ENCODE results near the gene BCAS4. TPM values are rescaled to one million over a fixed set of nuclear protein-coding genes. Genes with fewer than 3 reads are reported as not detected.
"Not testable (repeated sequence)": the region's sequence is repeated elsewhere in the genome, so short reads cannot be mapped to it uniquely, and the experiment has no call there.

Gene BCAS4
- total and polyA plus RNA-seq, 2 experiments from 2014 or later, result 22.2 to 24.8 TPM

- TF ChIP-seq ZNF462 (CRISPR knock-in tag; IDR thresholded peaks at IDR 0.05), result no peak
These were observed 5.2 kb downstream of the BCAS4 start (continued) for GRCh38 chr20:50799890-50800550.

- H3K27me3 ChIP-seq (ENCODE audit: insufficient read depth); H3K27ac Mint-ChIP-seq; H3K79me2 ChIP-seq (replicated peaks; ENCODE audit: insufficient read depth); DNase-seq (ENCODE audit: low spot score); H3K4me2 ChIP-seq; H3K36me3 ChIP-seq (ENCODE audit: insufficient read depth); H3K9me2 ChIP-seq (ENCODE audit: insufficient read depth); ATAC-seq; H3K27me3 Mint-ChIP-seq (ENCODE audit: insufficient read depth, low read depth, poor library complexity); H3K4me3 ChIP-seq; H4K20me1 ChIP-seq (replicated peaks; ENCODE audit: insufficient read depth); H3K4me3 Mint-ChIP-seq; H3K36me3 Mint-ChIP-seq (ENCODE audit: low read depth); H3K9me3 Mint-ChIP-seq; H3K27ac ChIP-seq (ENCODE audit: low read depth); H2AFZ ChIP-seq: not testable (repeated sequence)
- Histone ChIP-seq H3F3A (replicated peaks; ENCODE audit: low read depth) (peaks cover 16% of the 10 kb centered on the region; the same call in 1 of the 2 replicates), H3K4me1 (ENCODE audit: insufficient read depth) (peaks cover 21% of the 10 kb centered on the region)
- peaks cover 32% of the 10 kb centered on the region for H3K4me1 Mint-ChIP-seq
These were observed 6.3 kb downstream of the BCAS4 start for GRCh38 chr20:50800986-50801746.

GRCh38 chr20:50801747-50802125, 6.9 kb downstream of the BCAS4 start:
- H3K9me2 ChIP-seq (ENCODE audit: insufficient read depth), result no peaks in the 10 kb centered on the region
- no peak overlapping the region for H3K4me3 Mint-ChIP-seq
- no peak overlapping the region for H3K4me3 ChIP-seq
- peaks cover under 1% of the 10 kb centered on the region for H3K27me3 Mint-ChIP-seq (ENCODE audit: insufficient read depth, low read depth, poor library complexity)
- peaks cover 7% of the 10 kb centered on the region for H3K79me2 ChIP-seq (replicated peaks; ENCODE audit: insufficient read depth)
- no peak overlapping the region for H3K27ac Mint-ChIP-seq
- no peak overlapping the region for H3K4me2 ChIP-seq
- no peaks in the 10 kb centered on the region for H3K9me3 Mint-ChIP-seq
- ATAC-seq (no peak), DNase-seq (ENCODE audit: low spot score) (no peak)
- no peak overlapping the region for H3K27ac ChIP-seq (ENCODE audit: low read depth)
- H3K36me3 ChIP-seq (ENCODE audit: insufficient read depth), result no peaks in the 10 kb centered on the region
- no peaks in the 10 kb centered on the region; the same call in 1 of the 2 replicates for H4K20me1 ChIP-seq (replicated peaks; ENCODE audit: insufficient read depth)
- H3K4me1 ChIP-seq (ENCODE audit: insufficient read depth), result peaks cover 21% of the 10 kb centered on the region
- peaks cover 32% of the 10 kb centered on the region for H3K4me1 Mint-ChIP-seq
- H2AFZ ChIP-seq, result no peak overlapping the region
- H3K27me3 ChIP-seq (ENCODE audit: insufficient read depth), result no peaks in the 10 kb centered on the region
- H3K36me3 Mint-ChIP-seq (ENCODE audit: low read depth), result no peaks in the 10 kb centered on the region
- TF ChIP-seq CREB1 (CRISPR knock-in tag; IDR thresholded peaks at IDR 0.05; ENCODE audit: low read depth) (no peak), POLR2AphosphoS5 (IDR thresholded peaks at IDR 0.05; ENCODE audit: low read depth) (no peak), EZH2phosphoT487 (IDR thresholded peaks at IDR 0.05; ENCODE audit: unreplicated experiment) (no peak), EZH2 (IDR thresholded peaks at IDR 0.05; ENCODE audit: low read depth, unreplicated experiment) (no peak)
- peaks cover 16% of the 10 kb centered on the region; the same call in 1 of the 2 replicates for H3F3A ChIP-seq (replicated peaks; ENCODE audit: low read depth)

Measured in GM23338 (cell line).